HCT116 (cell line): ENCODE data around the gene RNF39. TPM values are rescaled to one million over a fixed set of nuclear protein-coding genes. Genes with fewer than 3 reads are reported as not detected.

Source experiments
- ATAC-seq: fragments of 200-7000 bp; cut with Tn5 transposase; 2 replicates; pipeline ENCODE4 v1.9.1; 2020; ENCODE audit warnings: mild to moderate bottlenecking, moderate library complexity
- BruUV-seq: library from RNA; stranded (reverse); fragments of 400-500 nt; replicated peaks from 2 replicates; lab custom pipeline; 2021; lab: Mats Ljungman, UMichigan
- CTCF ChIA-PET: fragments of 300-600 bp; sonication (Branson Sonifier 250); formaldehyde crosslinking; loops from one replicate; lab custom pipeline; 2021; ENCODE audit warnings: antibody characterized with exemption; lab: Charles Lee
- POLR2A ChIA-PET: fragments of 300-600, 350-600 bp; sonication (Branson Sonifier 250); formaldehyde crosslinking; loops from one replicate; lab custom pipeline; 2021; ENCODE audit warnings: antibody characterized with exemption; lab: Charles Lee
- RAD21 ChIA-PET, 2 experiments: fragments of 300-600 bp; sonication (Branson Sonifier 250); formaldehyde crosslinking; loops; one replicate each; lab custom pipeline; 2023; ENCODE audit warnings: low total read pairs in 2 of 2; ENCODE audit not compliant: uncharacterized antibody in 2 of 2, unreplicated experiment in 2 of 2, low non-redundant PET in 1 of 2; lab: Charles Lee
- DNase-seq: peaks from one replicate; pipeline ENCODE4 v3.0.0-alpha.2; 2010; ENCODE audit warnings: low read depth, low spot score
- H2AFZ ChIP-seq: fragments of 200-600 bp; shearing (Covaris generic), sonication (generic); 2 replicates; pipeline ENCODE4 v1.6.1; 2017; ENCODE audit warnings: low read depth, mixed run types, mixed read lengths, antibody characterized with exemption, low read length; ENCODE audit not compliant: poor library complexity, severe bottlenecking
- H3K27ac ChIP-seq: 2 replicates; pipeline ENCODE4 v1.5.1; 2012; ENCODE audit warnings: low read depth, low read length
- H3K27me3 ChIP-seq: fragments of 200-600 bp; sonication (generic); 2 replicates; pipeline ENCODE4 v1.6.1; 2016; ENCODE audit warnings: mixed run types, low read length, mixed read lengths; ENCODE audit not compliant: insufficient read depth
- H3K36me3 ChIP-seq, 2 experiments: fragments of 200-500 bp in 1 of 2; fragments of 200-600 bp in 1 of 2; sonication (Bioruptor generic) in 1 of 2; sonication (generic) in 1 of 2; 2 replicates each; pipeline versions ENCODE4 v1.5.1 to v1.6.1; 2014 to 2016; ENCODE audit warnings: low read length in 2 of 2, inconsistent platforms in 1 of 2, mixed read lengths in 1 of 2, mixed run types in 1 of 2; ENCODE audit not compliant: insufficient read depth in 2 of 2, control insufficient read depth in 1 of 2
- H3K4me1 ChIP-seq, 2 experiments: fragments of 200-600 bp in 1 of 2; sonication (generic) in 1 of 2; 2 replicates each; pipeline versions ENCODE4 v1.5.1 to v1.6.1; 2012 to 2017; ENCODE audit warnings: low read length in 2 of 2, inconsistent platforms in 1 of 2, mild to moderate bottlenecking in 1 of 2, mixed read lengths in 1 of 2, mixed run types in 1 of 2, moderate library complexity in 1 of 2; ENCODE audit not compliant: insufficient read depth in 2 of 2, control insufficient read depth in 1 of 2
- H3K4me2 ChIP-seq: fragments of 200-600 bp; sonication (generic); 2 replicates; pipeline ENCODE4 v1.6.1; 2017; ENCODE audit warnings: mixed run types, low read length, mixed read lengths
- H3K4me3 ChIP-seq, 2 experiments: fragments of 200-600 bp in 1 of 2; sonication (generic) in 1 of 2; replicated peaks in 1 of 2; 2 replicates each; pipeline ENCODE4 v1.5.1; 2011 to 2016; ENCODE audit warnings: low read length in 2 of 2, control low read depth in 1 of 2, low read depth in 1 of 2, mild to moderate bottlenecking in 1 of 2, mixed read lengths in 1 of 2, mixed run types in 1 of 2
- H3K79me2 ChIP-seq: fragments of 200-600 bp; sonication (generic); 2 replicates; pipeline ENCODE4 v1.6.1; 2017; ENCODE audit warnings: mild to moderate bottlenecking, mixed run types, low read length, moderate library complexity, mixed read lengths; ENCODE audit not compliant: insufficient read depth
- H3K9ac ChIP-seq: fragments of 200-600 bp; sonication (generic); 2 replicates; pipeline ENCODE4 v1.6.1; 2016; ENCODE audit warnings: low read length, mixed read lengths
- H3K9me2 ChIP-seq: fragments of 200-600 bp; sonication (generic), shearing (Covaris generic); 2 replicates; pipeline ENCODE4 v1.6.1; 2017; ENCODE audit warnings: mixed run types, mild to moderate bottlenecking, moderate library complexity; ENCODE audit not compliant: insufficient read depth
- H3K9me3 ChIP-seq, 2 experiments: fragments of 200-500 bp in 1 of 2; fragments of 200-600 bp in 1 of 2; sonication (Bioruptor generic) in 1 of 2; sonication (generic) in 1 of 2; 2 replicates each; pipeline ENCODE4 v1.6.1; 2014 to 2017; ENCODE audit warnings: low read length in 2 of 2, mixed read lengths in 2 of 2, inconsistent platforms in 1 of 2, low read depth in 1 of 2, mild to moderate bottlenecking in 1 of 2, mixed run types in 1 of 2, moderate library complexity in 1 of 2; ENCODE audit not compliant: control insufficient read depth in 1 of 2, insufficient read depth in 1 of 2
- H4K20me1 ChIP-seq: fragments of 200-600 bp; sonication (generic), shearing (Covaris generic); 2 replicates; pipeline ENCODE4 v1.6.1; 2017; ENCODE audit warnings: mixed run types, mild to moderate bottlenecking, moderate library complexity; ENCODE audit not compliant: insufficient read depth
- ATF3 ChIP-seq: IDR thresholded peaks from 2 replicates; pipeline ENCODE4 v1.6.1; 2012
- EZH2phosphoT487 ChIP-seq: fragments of 200-600 bp; IDR thresholded peaks from 2 replicates; pipeline ENCODE4 v1.6.1; 2018; ENCODE audit warnings: antibody characterized with exemption, borderline replicate concordance
- FOSL1 ChIP-seq: IDR thresholded peaks from 2 replicates; pipeline ENCODE4 v1.6.1; 2012; ENCODE audit warnings: low read depth
- intact Hi-C: fragments of 100-400 bp; cut with micrococcal nuclease; formaldehyde crosslinking; loops from 2 replicates; pipeline ENCODE4 v1.10.0; 2022
- total RNA-seq: library from RNA; stranded (reverse); gene quantifications from one replicate; pipeline ENCODE4 v1.2.1, GENCODE V29; 2021; ENCODE audit not compliant: unreplicated experiment

Gene RNF39
- total RNA-seq, 1 experiment from 2014 or later: 0.22 TPM

GRCh38 chr6:30113003-30113759 is 37.6 kb upstream of the RNF39 start, which contains the start of gene TRIM31:
Gene TRIM31, minus strand, starts transcription at chr6:30113090. Its CDS starts 285 bp downstream, at chr6:30112805.
- POLR2A ChIA-PET: no interaction called here
- Histone ChIP-seq H4K20me1 (no peaks in the 10 kb centered on the region), H3K4me1 (no peaks in the 10 kb centered on the region; a peak in 1 of 4 replicates), H3K79me2 (no peaks in the 10 kb centered on the region), H3K27me3 (no peaks in the 10 kb centered on the region), H3K9me3 (no peaks in the 10 kb centered on the region), H2AFZ (no peak within 1 kb of the TSS), H3K36me3 (no peaks in the 10 kb centered on the region), H3K9ac (no peak within 1 kb of the TSS), H3K4me2 (no peak within 1 kb of the TSS), H3K27ac (no peak within 1 kb of the TSS), H3K4me3 (no peak within 1 kb of the TSS), H3K9me2 (no peaks in the 10 kb centered on the region)
- no peak for DNase-seq
- RAD21 ChIA-PET: no interaction called here
- intact Hi-C loops: no loop called here
- CTCF ChIA-PET: no interaction called here
- no peak for ATAC-seq
- BruUV-seq: no TSS peak
- TF ChIP-seq FOSL1 (no peak), EZH2phosphoT487 (no peak)

- no peak overlapping the region for H3K4me3 ChIP-seq
- DNase-seq (no peak), ATAC-seq (no peak)
- ChIA-PET CTCF (interaction anchor here (1.2 kb wide), 1 partner anchor 18 kb away, joined by 5 read pairs; no protein-coding TSS in a partner anchor), RAD21 (no interaction called here), POLR2A (no interaction called here)
- H3K9me2 ChIP-seq: no peaks in the 10 kb centered on the region
- H3K36me3 ChIP-seq: no peaks in the 10 kb centered on the region
- no peak overlapping the region for H3K9ac ChIP-seq
- H3K79me2 ChIP-seq: no peaks in the 10 kb centered on the region
- no peak overlapping the region for H3K27ac ChIP-seq
- no peaks in the 10 kb centered on the region for H3K4me1 ChIP-seq
- intact Hi-C loops: no loop called here
- BruUV-seq: no TSS peak
- H4K20me1 ChIP-seq: no peaks in the 10 kb centered on the region
- no peak overlapping the region for H2AFZ ChIP-seq
- H3K9me3 ChIP-seq: no peaks in the 10 kb centered on the region
- H3K27me3 ChIP-seq: no peaks in the 10 kb centered on the region
- H3K4me2 ChIP-seq: no peak overlapping the region
- TF ChIP-seq ATF3: no peak
Observed at GRCh38 chr6:30112402-30112994, 36.9 kb upstream of the RNF39 start.
